ENCODE measurements around the gene CDS2.

CDS2 gene

DNA sequence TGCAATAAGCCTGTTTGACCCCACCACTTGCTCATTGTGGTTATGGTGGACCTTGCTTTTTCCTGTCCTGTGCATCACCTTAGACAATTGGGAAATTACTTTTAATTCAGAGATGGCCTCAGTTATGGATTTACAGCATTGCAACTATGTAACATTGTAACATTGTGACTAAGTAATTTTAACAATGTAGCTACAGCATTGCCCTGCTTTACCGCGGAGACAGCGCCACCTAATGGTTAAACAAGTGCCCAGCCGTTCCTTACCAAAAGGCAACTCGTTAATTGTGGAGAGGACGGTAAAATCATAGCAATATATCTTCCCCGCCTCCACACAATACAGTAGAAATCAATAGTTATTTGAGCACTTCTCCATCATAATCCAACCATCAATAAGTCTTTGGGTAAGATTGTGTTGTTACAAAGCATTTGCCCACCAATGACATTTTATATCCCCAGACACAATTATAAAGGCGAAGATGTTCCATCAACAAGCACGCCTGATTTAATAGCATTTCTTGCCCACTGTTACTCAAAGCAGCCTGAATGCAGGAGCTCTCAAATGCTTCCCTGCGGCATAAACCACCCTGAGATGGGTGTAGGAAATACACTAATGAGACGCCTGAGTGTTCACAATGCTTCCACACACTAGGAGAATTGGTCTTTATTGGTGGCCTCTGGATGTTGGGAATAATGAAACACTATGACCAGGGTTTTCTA is 96.3 kb downstream of the CDS2 start:
- no CpG with 5 or more reads among the region's 11 CpGs for WGBS (ENCODE audit: insufficient coverage)
- Histone ChIP-seq H3K4me1 (ENCODE audit: control extremely low read depth in 1 of 4, control insufficient read depth in 4 of 4, insufficient read depth in 4 of 4, low read length in 3 of 4) (no peaks in the 10 kb centered on the region), H3K4me3 (ENCODE audit: control insufficient read depth in 1 of 7, extremely low read depth in 1 of 7, insufficient read depth in 4 of 7, low read depth in 2 of 7, low read length in 6 of 7) (no peak overlapping the region), H3K27me3 (replicated peaks in 2 of 5; ENCODE audit: control insufficient read depth in 4 of 5, insufficient read depth in 5 of 5, low read length in 4 of 5) (peaks cover 0 to 3% (median 0%) of the 10 kb centered on the region in 5 experiments), H3K36me3 (ENCODE audit: control insufficient read depth in 4 of 4, insufficient read depth in 4 of 4, low read length in 3 of 4) (no peaks in the 10 kb centered on the region), H3K27ac (ENCODE audit: insufficient read depth in 1 of 2, low read depth in 1 of 2, low read length in 2 of 2, poor library complexity in 1 of 2, severe bottlenecking in 2 of 2) (no peak overlapping the region), H3K9me3 (ENCODE audit: control extremely low read depth in 1 of 5, control insufficient read depth in 4 of 5, insufficient read depth in 2 of 5, low read depth in 1 of 5, low read length in 4 of 5) (no peaks in the 10 kb centered on the region)
- CTCF ChIA-PET: interaction anchor here (0.7 to 8.0 kb wide), 12 partner anchors 10 to 772 kb away, joined by 3 to 78 read pairs (median 3); no protein-coding TSS in a partner anchor
- POLR2A ChIA-PET: interaction anchor here (0.6 kb wide), 1 partner anchor 895 kb away, joined by 4 read pairs; no protein-coding TSS in a partner anchor
- DNase-seq: peak; percentile 54 to 75 (median 69)

DNA sequence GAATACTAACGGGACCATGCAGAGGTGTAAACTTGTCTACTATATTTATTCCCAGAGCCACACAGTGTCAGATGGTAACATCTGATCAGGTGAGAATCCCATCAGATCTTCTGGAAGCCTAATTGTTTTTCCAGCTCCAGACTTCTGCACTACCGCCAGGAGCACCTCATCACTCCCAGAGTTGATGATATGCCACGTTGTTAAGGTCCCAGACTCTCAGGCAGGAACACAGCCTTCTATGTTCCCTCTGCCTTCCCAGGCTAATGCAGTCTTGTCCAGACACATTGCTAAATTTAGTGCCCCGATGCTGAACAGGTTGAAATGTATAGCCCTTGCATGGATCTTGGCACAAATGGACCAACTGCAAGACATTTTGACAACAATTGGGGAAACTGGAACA is 103.7 kb downstream of the CDS2 start:
- H3K27me3 ChIP-seq (replicated peaks in 2 of 5; ENCODE audit: control insufficient read depth in 4 of 5, insufficient read depth in 5 of 5, low read length in 4 of 5): peaks cover 0 to 12% (median 2%) of the 10 kb centered on the region in 5 experiments
- POLR2A ChIA-PET: no interaction called here
- no peaks in the 10 kb centered on the region for H3K9me3 ChIP-seq (ENCODE audit: control extremely low read depth in 1 of 5, control insufficient read depth in 4 of 5, insufficient read depth in 2 of 5, low read depth in 1 of 5, low read length in 4 of 5)

GRCh38 chr20:5234158-5234557 is 107.3 kb downstream of the CDS2 start:
- ChIA-PET CTCF (interaction anchor here (1.3 kb wide), 1 partner anchor 11 kb away, joined by 4 read pairs; no protein-coding TSS in a partner anchor), POLR2A (no interaction called here)
- no peak for DNase-seq
- H3K9me3 ChIP-seq (ENCODE audit: control extremely low read depth in 1 of 5, control insufficient read depth in 4 of 5, insufficient read depth in 2 of 5, low read depth in 1 of 5, low read length in 4 of 5): no peaks in the 10 kb centered on the region
- H3K4me3 ChIP-seq (ENCODE audit: control insufficient read depth in 1 of 7, extremely low read depth in 1 of 7, insufficient read depth in 4 of 7, low read depth in 2 of 7, low read length in 6 of 7): no peak overlapping the region
- no peak overlapping the region for H3K27ac ChIP-seq (ENCODE audit: insufficient read depth in 1 of 2, low read depth in 1 of 2, low read length in 2 of 2, poor library complexity in 1 of 2, severe bottlenecking in 2 of 2)
- WGBS (ENCODE audit: insufficient coverage): 40% methylated on average over 1 of the region's 1 CpG
- peaks cover 0 to 9% (median 3%) of the 10 kb centered on the region in 4 experiments for H3K4me1 ChIP-seq (ENCODE audit: control extremely low read depth in 1 of 4, control insufficient read depth in 4 of 4, insufficient read depth in 4 of 4, low read length in 3 of 4)
- no peaks in the 10 kb centered on the region for H3K36me3 ChIP-seq (ENCODE audit: control insufficient read depth in 4 of 4, insufficient read depth in 4 of 4, low read length in 3 of 4)
- H3K27me3 ChIP-seq (replicated peaks in 2 of 5; ENCODE audit: control insufficient read depth in 4 of 5, insufficient read depth in 5 of 5, low read length in 4 of 5): peaks cover 0 to 12% (median 3%) of the 10 kb centered on the region in 5 experiments

More for the DNA sequence above, 103.7 kb downstream of the CDS2 start:
- CTCF ChIA-PET: no interaction called here
- 50% methylated on average over 4 of the region's 4 CpGs for WGBS (ENCODE audit: insufficient coverage)
- DNase-seq: no peak
- Histone ChIP-seq H3K4me1 (ENCODE audit: control extremely low read depth in 1 of 4, control insufficient read depth in 4 of 4, insufficient read depth in 4 of 4, low read length in 3 of 4) (peaks cover 0 to 9% (median 3%) of the 10 kb centered on the region in 4 experiments), H3K4me3 (ENCODE audit: control insufficient read depth in 1 of 7, extremely low read depth in 1 of 7, insufficient read depth in 4 of 7, low read depth in 2 of 7, low read length in 6 of 7) (no peak overlapping the region), H3K27ac (ENCODE audit: insufficient read depth in 1 of 2, low read depth in 1 of 2, low read length in 2 of 2, poor library complexity in 1 of 2, severe bottlenecking in 2 of 2) (no peak overlapping the region), H3K36me3 (ENCODE audit: control insufficient read depth in 4 of 4, insufficient read depth in 4 of 4, low read length in 3 of 4) (no peaks in the 10 kb centered on the region)

DNA sequence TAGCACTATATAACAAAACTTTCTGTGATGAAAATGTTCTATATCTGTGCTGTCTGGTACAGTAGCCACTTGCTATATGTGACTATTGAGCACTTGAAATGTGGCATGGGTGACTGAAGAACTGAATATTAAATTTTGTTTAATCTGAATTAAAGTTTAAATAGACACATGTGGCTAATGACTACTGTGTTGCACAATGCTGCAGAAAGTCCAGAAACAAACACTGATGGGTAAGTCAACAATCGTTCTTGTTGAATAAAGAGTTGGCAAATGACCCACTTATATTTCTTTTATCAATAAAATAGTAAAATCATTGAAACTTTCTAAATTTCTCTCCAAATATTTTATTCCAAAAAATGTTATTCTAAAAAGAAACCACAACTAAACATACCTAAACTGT is 108.2 kb downstream of the CDS2 start:
- no CpG with 5 or more reads among the region's 1 CpG for WGBS (ENCODE audit: insufficient coverage)
- H3K4me1 ChIP-seq (ENCODE audit: control extremely low read depth in 1 of 4, control insufficient read depth in 4 of 4, insufficient read depth in 4 of 4, low read length in 3 of 4): peaks cover 0 to 7% (median 3%) of the 10 kb centered on the region in 4 experiments
- no peak overlapping the region for H3K4me3 ChIP-seq (ENCODE audit: control insufficient read depth in 1 of 7, extremely low read depth in 1 of 7, insufficient read depth in 4 of 7, low read depth in 2 of 7, low read length in 6 of 7)
- ChIA-PET CTCF (no interaction called here), POLR2A (no interaction called here)
- no peak for DNase-seq
- H3K9me3 ChIP-seq (ENCODE audit: control extremely low read depth in 1 of 5, control insufficient read depth in 4 of 5, insufficient read depth in 2 of 5, low read depth in 1 of 5, low read length in 4 of 5): no peaks in the 10 kb centered on the region
- H3K36me3 ChIP-seq (ENCODE audit: control insufficient read depth in 4 of 4, insufficient read depth in 4 of 4, low read length in 3 of 4): no peaks in the 10 kb centered on the region
- no peak overlapping the region for H3K27ac ChIP-seq (ENCODE audit: insufficient read depth in 1 of 2, low read depth in 1 of 2, low read length in 2 of 2, poor library complexity in 1 of 2, severe bottlenecking in 2 of 2)
- peaks cover 0 to 12% (median 3%) of the 10 kb centered on the region in 5 experiments for H3K27me3 ChIP-seq (replicated peaks in 2 of 5; ENCODE audit: control insufficient read depth in 4 of 5, insufficient read depth in 5 of 5, low read length in 4 of 5)
